Measurements from ENCODE around the gene EPB41L1.
"Not testable (repeated sequence)": the region's sequence is repeated elsewhere in the genome, so short reads cannot be mapped to it uniquely, and the experiment has no call there.

The EPB41L1 gene

GRCh38 chr20:36128463-36129159 is 25.9 kb upstream of the EPB41L1 start:
- H3K4me3 ChIP-seq (ENCODE audit: low read length): no peak overlapping the region
- H3K4me1 ChIP-seq (ENCODE audit: insufficient read depth, low read length): no peaks in the 10 kb centered on the region
- H3K27me3 ChIP-seq (ENCODE audit: insufficient read depth, low read length): no peaks in the 10 kb centered on the region
- no peak overlapping the region for H3K27ac ChIP-seq (ENCODE audit: low read length)
- no peaks in the 10 kb centered on the region for H3K36me3 ChIP-seq (ENCODE audit: insufficient read depth, low read depth, low read length)
- no peak overlapping the region for H3K9ac ChIP-seq (ENCODE audit: low read depth, low read length)
- H3K9me3 ChIP-seq (ENCODE audit: insufficient read depth, low read depth, low read length): no peaks in the 10 kb centered on the region

GRCh38 chr20:36129160-36129543 is 25.4 kb upstream of the EPB41L1 start:
- H3K27me3 ChIP-seq (ENCODE audit: insufficient read depth, low read length): no peaks in the 10 kb centered on the region
- no peaks in the 10 kb centered on the region for H3K4me1 ChIP-seq (ENCODE audit: insufficient read depth, low read length)
- no peak overlapping the region for H3K4me3 ChIP-seq (ENCODE audit: low read length)
- no peak overlapping the region for H3K27ac ChIP-seq (ENCODE audit: low read length)
- H3K9me3 ChIP-seq (ENCODE audit: insufficient read depth, low read depth, low read length): no peaks in the 10 kb centered on the region
- no peaks in the 10 kb centered on the region for H3K36me3 ChIP-seq (ENCODE audit: insufficient read depth, low read depth, low read length)
- H3K9ac ChIP-seq (ENCODE audit: low read depth, low read length): no peak overlapping the region

- Histone ChIP-seq H3K9me3 (ENCODE audit: insufficient read depth, low read depth, low read length) (no peaks in the 10 kb centered on the region), H3K27me3 (ENCODE audit: insufficient read depth, low read length) (no peaks in the 10 kb centered on the region), H3K36me3 (ENCODE audit: insufficient read depth, low read depth, low read length) (no peaks in the 10 kb centered on the region), H3K27ac (ENCODE audit: low read length) (no peak overlapping the region), H3K4me3 (ENCODE audit: low read length) (no peak overlapping the region), H3K4me1 (ENCODE audit: insufficient read depth, low read length) (no peaks in the 10 kb centered on the region), H3K9ac (ENCODE audit: low read depth, low read length) (no peak overlapping the region)
Measured at GRCh38 chr20:36130390-36130789, 24.1 kb upstream of the EPB41L1 start.

- no peaks in the 10 kb centered on the region for H3K36me3 ChIP-seq (ENCODE audit: insufficient read depth, low read depth, low read length)
- no peak overlapping the region for H3K4me3 ChIP-seq (ENCODE audit: low read length)
- no peaks in the 10 kb centered on the region for H3K27me3 ChIP-seq (ENCODE audit: insufficient read depth, low read length)
- H3K27ac ChIP-seq (ENCODE audit: low read length): no peak overlapping the region
- H3K4me1 ChIP-seq (ENCODE audit: insufficient read depth, low read length): no peaks in the 10 kb centered on the region
- no peaks in the 10 kb centered on the region for H3K9me3 ChIP-seq (ENCODE audit: insufficient read depth, low read depth, low read length)
- H3K9ac ChIP-seq (ENCODE audit: low read depth, low read length): no peak overlapping the region
Measured at GRCh38 chr20:36132802-36133211, 21.7 kb upstream of the EPB41L1 start.

GRCh38 chr20:36133821-36134220 is 20.7 kb upstream of the EPB41L1 start:
- no peaks in the 10 kb centered on the region for H3K4me1 ChIP-seq (ENCODE audit: insufficient read depth, low read length)

GRCh38 chr20:36135159-36135558 is 19.4 kb upstream of the EPB41L1 start:
- Histone ChIP-seq H3K9ac (ENCODE audit: low read depth, low read length) (no peak overlapping the region), H3K27ac (ENCODE audit: low read length) (no peak overlapping the region), H3K9me3 (ENCODE audit: insufficient read depth, low read depth, low read length) (no peaks in the 10 kb centered on the region), H3K36me3 (ENCODE audit: insufficient read depth, low read depth, low read length) (no peaks in the 10 kb centered on the region), H3K4me3 (ENCODE audit: low read length) (no peak overlapping the region), H3K4me1 (ENCODE audit: insufficient read depth, low read length) (no peaks in the 10 kb centered on the region), H3K27me3 (ENCODE audit: insufficient read depth, low read length) (no peaks in the 10 kb centered on the region)

More at GRCh38 chr20:36133821-36134220, 20.7 kb upstream of the EPB41L1 start:
- no peaks in the 10 kb centered on the region for H3K27me3 ChIP-seq (ENCODE audit: insufficient read depth, low read length)
- no peak overlapping the region for H3K27ac ChIP-seq (ENCODE audit: low read length)
- H3K9me3 ChIP-seq (ENCODE audit: insufficient read depth, low read depth, low read length): no peaks in the 10 kb centered on the region
- H3K4me3 ChIP-seq (ENCODE audit: low read length): no peak overlapping the region
- no peaks in the 10 kb centered on the region for H3K36me3 ChIP-seq (ENCODE audit: insufficient read depth, low read depth, low read length)
- H3K9ac ChIP-seq (ENCODE audit: low read depth, low read length): no peak overlapping the region

- no peaks in the 10 kb centered on the region for H3K9me3 ChIP-seq (ENCODE audit: insufficient read depth, low read depth, low read length)
- no peaks in the 10 kb centered on the region for H3K4me1 ChIP-seq (ENCODE audit: insufficient read depth, low read length)
- H3K4me3 ChIP-seq (ENCODE audit: low read length): no peak overlapping the region
- H3K36me3 ChIP-seq (ENCODE audit: insufficient read depth, low read depth, low read length): no peaks in the 10 kb centered on the region
- H3K27me3 ChIP-seq (ENCODE audit: insufficient read depth, low read length): no peaks in the 10 kb centered on the region
- H3K27ac ChIP-seq (ENCODE audit: low read length): no peak overlapping the region
- no peak overlapping the region for H3K9ac ChIP-seq (ENCODE audit: low read depth, low read length)
Measured at GRCh38 chr20:36135821-36136220, 18.7 kb upstream of the EPB41L1 start.

GRCh38 chr20:36137313-36137712 is 17.2 kb upstream of the EPB41L1 start:
- H3K9me3 ChIP-seq (ENCODE audit: insufficient read depth, low read depth, low read length); H3K4me3 ChIP-seq (ENCODE audit: low read length); H3K4me1 ChIP-seq (ENCODE audit: insufficient read depth, low read length); H3K27me3 ChIP-seq (ENCODE audit: insufficient read depth, low read length); H3K36me3 ChIP-seq (ENCODE audit: insufficient read depth, low read depth, low read length); H3K27ac ChIP-seq (ENCODE audit: low read length); H3K9ac ChIP-seq (ENCODE audit: low read depth, low read length): not testable (repeated sequence)

GRCh38 chr20:36141310-36141709 is 13.2 kb upstream of the EPB41L1 start:
- no peaks in the 10 kb centered on the region for H3K4me1 ChIP-seq (ENCODE audit: insufficient read depth, low read length)
- no peaks in the 10 kb centered on the region for H3K9me3 ChIP-seq (ENCODE audit: insufficient read depth, low read depth, low read length)
- no peaks in the 10 kb centered on the region for H3K36me3 ChIP-seq (ENCODE audit: insufficient read depth, low read depth, low read length)
- H3K9ac ChIP-seq (ENCODE audit: low read depth, low read length): no peak overlapping the region
- H3K27me3 ChIP-seq (ENCODE audit: insufficient read depth, low read length): no peaks in the 10 kb centered on the region
- no peak overlapping the region for H3K4me3 ChIP-seq (ENCODE audit: low read length)
- no peak overlapping the region for H3K27ac ChIP-seq (ENCODE audit: low read length)

GRCh38 chr20:36144336-36144735 is 10.2 kb upstream of the EPB41L1 start:
- Histone ChIP-seq H3K9me3 (ENCODE audit: insufficient read depth, low read depth, low read length) (no peaks in the 10 kb centered on the region), H3K9ac (ENCODE audit: low read depth, low read length) (no peak overlapping the region), H3K27ac (ENCODE audit: low read length) (no peak overlapping the region), H3K4me1 (ENCODE audit: insufficient read depth, low read length) (no peaks in the 10 kb centered on the region), H3K4me3 (ENCODE audit: low read length) (no peak overlapping the region), H3K27me3 (ENCODE audit: insufficient read depth, low read length) (no peaks in the 10 kb centered on the region), H3K36me3 (ENCODE audit: insufficient read depth, low read depth, low read length) (no peaks in the 10 kb centered on the region)

- Histone ChIP-seq H3K27ac (ENCODE audit: low read length) (no peak overlapping the region), H3K27me3 (ENCODE audit: insufficient read depth, low read length) (no peaks in the 10 kb centered on the region), H3K36me3 (ENCODE audit: insufficient read depth, low read depth, low read length) (no peaks in the 10 kb centered on the region), H3K9me3 (ENCODE audit: insufficient read depth, low read depth, low read length) (no peaks in the 10 kb centered on the region), H3K4me3 (ENCODE audit: low read length) (no peak overlapping the region), H3K4me1 (ENCODE audit: insufficient read depth, low read length) (no peaks in the 10 kb centered on the region), H3K9ac (ENCODE audit: low read depth, low read length) (no peak overlapping the region)
Measured at GRCh38 chr20:36145877-36146707, 8.4 kb upstream of the EPB41L1 start.

- no peaks in the 10 kb centered on the region for H3K4me1 ChIP-seq (ENCODE audit: insufficient read depth, low read length)
Measured at GRCh38 chr20:36147690-36148089, 6.8 kb upstream of the EPB41L1 start.

More at GRCh38 chr20:36147690-36148089, 6.8 kb upstream of the EPB41L1 start:
- Histone ChIP-seq H3K27me3 (ENCODE audit: insufficient read depth, low read length) (no peaks in the 10 kb centered on the region), H3K36me3 (ENCODE audit: insufficient read depth, low read depth, low read length) (no peaks in the 10 kb centered on the region), H3K9ac (ENCODE audit: low read depth, low read length) (no peak overlapping the region), H3K4me3 (ENCODE audit: low read length) (no peak overlapping the region), H3K9me3 (ENCODE audit: insufficient read depth, low read depth, low read length) (no peaks in the 10 kb centered on the region), H3K27ac (ENCODE audit: low read length) (no peak overlapping the region)
